CMK (cell line): Measurements from ENCODE around the gene CHD6.

Experiments
- DNase-seq: peaks from one replicate; pipeline ENCODE4 v3.0.0-alpha.2; 2010; ENCODE audit warnings: low read depth

The CHD6 gene

DNA sequence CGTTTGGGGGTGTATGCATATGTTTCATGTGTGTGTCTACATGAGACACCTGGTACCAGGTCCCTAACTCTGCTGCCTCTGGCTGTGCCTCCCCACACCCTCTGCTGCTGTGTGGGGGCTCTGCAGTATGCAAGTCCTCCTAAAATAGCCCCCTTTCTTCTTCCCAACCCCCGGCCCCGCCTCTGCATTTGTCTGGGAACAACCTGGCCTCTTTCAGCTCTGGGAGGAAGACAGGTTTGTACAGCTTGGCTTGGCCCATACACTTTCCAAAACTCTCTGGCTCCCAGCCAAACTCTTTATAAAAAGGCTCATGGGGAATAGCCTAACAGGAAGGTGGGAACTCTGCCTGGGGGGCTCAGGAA is 224.5 kb downstream of the CHD6 start:
- no peak for DNase-seq

- no peak for DNase-seq
Measured at GRCh38 chr20:41392871-41393704, 225.1 kb downstream of the CHD6 start.

DNA sequence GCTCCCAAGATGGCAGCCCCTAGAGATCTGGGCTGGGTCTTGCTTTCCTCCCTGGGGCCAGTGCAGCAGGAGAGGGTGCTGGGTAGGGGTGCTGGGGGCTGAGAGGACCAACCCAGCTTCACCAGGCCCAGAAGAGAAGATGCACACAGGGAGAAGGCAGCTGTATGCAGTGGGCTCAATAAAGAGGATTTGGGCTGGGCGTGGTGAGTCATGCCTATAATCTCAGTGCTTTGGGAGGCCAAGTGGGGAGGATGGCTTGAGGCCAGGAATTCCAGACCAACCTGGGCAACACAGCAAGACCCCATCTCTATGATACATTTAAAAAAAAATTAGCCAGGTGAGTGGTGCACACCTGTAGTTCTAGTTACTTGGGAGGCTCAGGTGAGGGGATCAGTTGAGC is 225.9 kb downstream of the CHD6 start:
- DNase-seq: no peak

GRCh38 chr20:41391587-41392001 is 226.6 kb downstream of the CHD6 start:
- no peak for DNase-seq

GRCh38 chr20:41390889-41391288 is 227.3 kb downstream of the CHD6 start:
- no peak for DNase-seq

DNA sequence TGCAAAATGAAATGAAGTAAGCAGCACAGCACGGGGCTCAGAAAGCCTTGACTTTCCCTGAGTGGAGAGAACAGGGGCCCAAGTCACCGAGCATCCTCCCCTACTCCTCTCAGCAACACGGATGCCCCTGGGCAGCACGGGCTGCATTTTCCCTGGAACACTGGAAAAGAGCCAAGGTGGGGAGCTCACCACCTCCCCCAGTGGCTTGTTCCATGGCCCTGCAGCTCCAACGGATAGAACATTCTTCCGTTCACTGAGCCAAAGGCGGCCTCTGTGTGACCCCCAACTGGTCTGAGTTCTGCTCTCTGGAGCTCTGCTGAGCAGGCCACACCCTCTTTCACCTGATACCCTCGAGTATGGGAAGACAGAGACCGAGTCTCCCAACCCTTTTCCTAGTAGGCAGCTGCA is 230.7 kb downstream of the CHD6 start:
- no peak for DNase-seq

- no peak for DNase-seq
Measured at GRCh38 chr20:41386502-41387427, 231.4 kb downstream of the CHD6 start.

- DNase-seq: no peak
Measured at GRCh38 chr20:41382791-41383305, 235.3 kb downstream of the CHD6 start.

GRCh38 chr20:41380551-41381193 is 237.5 kb downstream of the CHD6 start:
- no peak for DNase-seq

DNA sequence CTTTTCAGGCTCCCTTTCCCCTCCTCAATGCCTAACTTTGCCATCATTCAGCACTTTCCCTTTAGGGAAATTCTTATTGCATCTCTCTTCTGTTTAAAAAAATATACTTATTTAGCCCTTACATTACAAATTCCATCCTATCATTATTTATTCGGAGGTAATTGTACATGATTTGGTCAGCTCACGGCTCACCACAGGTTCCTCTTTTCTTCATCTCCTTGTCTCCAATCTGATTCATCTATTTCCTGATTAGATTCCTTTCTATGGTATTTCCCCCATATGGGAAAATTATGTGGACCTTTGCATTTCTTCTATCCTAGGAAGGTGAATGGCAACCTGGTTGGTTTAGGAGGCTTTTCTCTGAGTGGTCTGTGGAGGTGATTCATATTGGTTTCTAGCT is 238.6 kb downstream of the CHD6 start:
- no peak for DNase-seq

DNA sequence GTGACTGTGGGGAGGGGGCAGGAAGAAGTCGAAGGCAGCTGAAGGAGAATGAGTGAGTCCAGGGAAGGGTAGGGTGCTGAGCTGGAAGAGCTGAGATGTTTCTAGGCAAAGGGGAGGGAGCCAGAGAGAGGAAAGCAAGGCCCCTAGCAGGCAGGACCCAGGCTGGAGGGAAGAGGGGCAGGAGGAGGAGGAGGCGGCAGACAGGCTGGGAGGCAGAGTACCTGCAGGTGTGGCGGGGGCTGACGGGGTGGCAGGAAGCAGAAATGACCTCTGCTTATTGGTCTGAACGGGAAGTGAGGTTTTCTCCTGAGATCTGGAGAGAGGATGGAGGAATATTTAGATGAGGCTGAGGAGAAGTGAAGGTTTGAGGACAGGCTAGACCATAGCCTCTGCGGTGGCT is 240.9 kb downstream of the CHD6 start:
- no peak for DNase-seq

- DNase-seq: no peak
Measured at GRCh38 chr20:41376349-41376748, 241.8 kb downstream of the CHD6 start.

DNA sequence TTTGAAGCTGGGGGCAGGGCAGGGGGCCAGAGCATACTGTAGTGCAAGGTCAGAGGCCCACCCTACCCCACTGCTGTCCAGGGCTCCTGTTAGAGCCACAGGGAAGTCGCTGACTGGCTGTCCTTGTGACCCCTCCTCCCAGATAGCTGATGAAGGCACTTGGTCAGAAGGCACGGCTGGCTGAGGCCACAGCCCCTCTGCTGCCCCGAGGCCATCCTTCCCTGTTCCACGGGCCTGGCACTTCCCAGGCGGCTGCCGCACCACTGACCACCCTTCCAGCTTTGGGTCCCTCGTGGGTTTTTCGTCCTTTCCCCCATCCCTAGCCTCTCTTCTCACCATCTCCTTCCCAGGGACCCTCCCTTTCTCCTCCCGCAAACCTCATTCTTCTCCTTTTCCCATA is 242.3 kb downstream of the CHD6 start:
- no peak for DNase-seq

DNA sequence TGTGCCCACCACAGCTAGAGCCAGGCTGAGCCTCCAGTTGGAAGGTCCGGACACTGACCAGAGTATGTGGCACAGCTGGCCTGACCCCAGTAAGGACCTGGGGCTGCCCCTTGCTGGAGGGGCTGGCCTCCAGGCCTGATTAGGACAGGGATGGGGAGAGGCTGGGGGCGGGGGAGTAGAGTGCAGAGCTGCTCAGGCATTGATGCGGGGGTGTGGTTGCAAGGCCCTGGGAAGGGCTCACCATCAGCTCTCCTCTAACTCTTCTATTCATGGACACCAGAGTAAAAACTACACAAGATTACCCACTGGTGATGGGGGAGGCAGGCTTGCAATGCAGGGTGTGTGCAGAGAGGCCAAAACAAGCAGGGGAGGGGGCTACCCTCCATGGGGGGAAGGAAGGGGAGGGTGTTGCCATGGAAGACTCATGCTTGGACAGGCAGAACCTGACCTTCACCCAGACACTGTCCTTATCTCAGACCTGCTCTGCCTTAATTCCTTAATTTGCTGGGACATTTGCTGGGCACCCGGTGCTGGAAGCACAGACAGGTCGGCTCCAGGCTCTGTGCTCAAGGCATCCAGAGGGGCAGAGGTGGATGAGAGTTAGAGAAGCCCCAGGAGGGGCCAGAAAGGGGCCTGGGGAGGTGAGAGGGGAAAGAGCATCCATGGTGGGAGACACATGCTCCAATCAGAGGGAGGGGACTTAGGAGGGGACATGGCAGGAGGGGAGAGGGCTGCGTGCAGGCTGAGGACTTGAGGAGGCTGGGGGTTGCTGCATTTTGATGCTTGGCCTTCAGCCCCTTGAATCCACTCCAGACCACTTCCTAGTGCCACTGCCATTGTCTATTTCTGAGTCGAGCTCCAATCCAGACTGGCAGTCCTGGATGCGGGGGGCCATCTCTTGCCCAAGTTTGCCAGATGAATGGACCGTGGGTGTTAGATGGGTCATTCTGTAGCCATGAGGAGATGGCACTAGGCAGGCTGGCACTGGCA is 244.0 kb downstream of the CHD6 start:
- no peak for DNase-seq

- no peak for DNase-seq
Measured at GRCh38 chr20:41373251-41373783, 244.9 kb downstream of the CHD6 start.

- no peak for DNase-seq
Measured at GRCh38 chr20:41371371-41371770, 246.8 kb downstream of the CHD6 start.

DNA sequence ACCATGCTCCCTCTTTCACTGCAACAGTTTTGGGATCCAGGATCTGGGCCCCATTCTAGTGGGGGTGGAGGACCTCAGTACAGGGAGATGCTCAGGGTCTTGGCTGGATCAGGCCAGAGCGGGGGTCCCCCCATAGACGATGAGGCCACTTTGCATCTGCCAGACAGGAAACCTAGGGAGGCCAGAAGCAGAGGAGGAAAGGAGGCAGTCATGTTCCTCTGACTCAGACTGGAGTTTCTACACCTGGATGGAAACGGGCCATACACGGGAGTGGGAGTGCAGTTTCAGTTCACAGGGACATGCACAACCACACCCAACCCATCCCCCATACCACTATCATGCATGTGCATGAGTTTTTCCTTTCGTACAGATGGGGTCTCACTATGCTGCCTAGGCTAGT is 248.0 kb downstream of the CHD6 start:
- DNase-seq: no peak

GRCh38 chr20:41369673-41370072 is 248.5 kb downstream of the CHD6 start:
- DNase-seq: no peak

DNA sequence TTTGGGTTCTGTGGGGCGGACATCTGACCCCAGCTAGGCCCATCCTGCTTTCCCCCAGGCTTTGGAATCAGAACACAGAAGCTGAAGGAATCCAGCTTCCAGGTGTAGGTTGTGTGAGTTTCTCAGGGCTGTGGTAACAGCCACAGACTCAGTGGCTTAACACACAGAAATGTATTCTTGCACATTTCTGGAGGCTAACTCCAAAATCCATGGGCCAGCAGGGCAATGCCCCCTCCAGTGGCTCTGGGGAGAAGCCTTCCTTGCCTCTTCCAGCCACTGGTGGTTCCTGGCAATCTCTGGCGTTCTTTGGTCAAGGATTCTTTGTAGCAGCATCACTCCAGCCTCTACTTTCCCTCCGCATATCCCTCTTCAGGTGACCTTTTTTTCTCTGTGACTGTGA is 250.2 kb downstream of the CHD6 start:
- DNase-seq: no peak

DNA sequence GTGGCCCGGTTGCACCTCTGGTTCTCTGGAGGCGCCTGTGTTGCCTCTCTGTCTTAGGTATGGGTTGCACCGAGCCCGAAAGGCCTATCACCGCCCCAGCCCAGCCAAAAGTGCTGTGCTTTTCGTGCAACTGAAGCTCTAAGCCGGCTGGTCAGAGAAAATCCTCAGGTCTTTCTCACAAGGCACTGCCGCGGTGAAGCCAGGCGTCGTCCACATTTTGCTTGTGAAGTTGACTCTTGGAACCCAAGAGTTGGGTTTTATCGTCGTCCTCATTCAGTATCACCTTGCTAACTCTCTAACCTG is 250.8 kb downstream of the CHD6 start:
- no peak for DNase-seq
